HepG2 (cell line): Measurements from ENCODE around the gene INO80E. TPM values are rescaled to one million over a fixed set of nuclear protein-coding genes. Genes with fewer than 3 reads are reported as not detected.

Source experiments
- ATAC-seq: fragments of 200-7000 bp; cut with Tn5 transposase; 3 replicates; pipeline ENCODE4 v1.9.1; 2020; ENCODE audit warnings: mild to moderate bottlenecking, moderate library complexity
- BruUV-seq: library from RNA; stranded (reverse); fragments of 400-500 nt; replicated peaks from 2 replicates; lab custom pipeline; 2021; lab: Mats Ljungman, UMichigan
- CTCF ChIA-PET: fragments of 300-600 bp; formaldehyde crosslinking; extraction: SDS; loops from one replicate; lab custom pipeline; 2021; ENCODE audit warnings: low total read pairs, inconsistent platforms, low intra/inter-chr PET ratio; lab: Yijun Ruan, JAX
- POLR2A ChIA-PET: fragments of 350-600 bp; sonication (Branson Sonifier 250); formaldehyde crosslinking; loops from one replicate; lab custom pipeline; 2020; ENCODE audit warnings: antibody characterized with exemption, inconsistent platforms; lab: Yijun Ruan, JAX
- DNase-seq: peaks from one replicate; pipeline ENCODE4 v3.0.0-alpha.2; 2015; ENCODE audit warnings: low spot score
- FAIRE-seq: peaks from 3 replicates; lab custom pipeline; 2011; peaks lifted over from hg19 to GRCh38; lab: Jason Lieb, UNC
- H2AFZ ChIP-seq: one replicate; pipeline ENCODE4 v1.6.1; 2011; ENCODE audit warnings: low read length, inconsistent platforms
- H3K27ac ChIP-seq: fragments of 300-600 bp; 3 replicates; pipeline ENCODE4 v1.8.0; 2011; ENCODE audit warnings: mixed run types, mild to moderate bottlenecking, mixed read lengths, low read length, inconsistent platforms; ENCODE audit not compliant: insufficient read depth; ENCODE audit errors: extremely low read length
- H3K27me3 ChIP-seq, 2 experiments: fragments of 200-600 bp in 1 of 2; 2 replicates in 1 of 2; 3 replicates in 1 of 2; pipeline versions ENCODE4 v1.6.0 to v1.8.0; 2011; ENCODE audit warnings: low read length in 2 of 2, mild to moderate bottlenecking in 2 of 2, moderate library complexity in 2 of 2, inconsistent platforms in 1 of 2; ENCODE audit not compliant: insufficient read depth in 2 of 2, control insufficient read depth in 1 of 2
- H3K36me3 ChIP-seq, 2 experiments: fragments of 200-600 bp in 1 of 2; replicated peaks in 1 of 2; 2 replicates in 1 of 2; 3 replicates in 1 of 2; pipeline versions ENCODE4 v1.5.1 to v1.8.0; 2011; ENCODE audit warnings: low read length in 2 of 2, inconsistent platforms in 1 of 2; ENCODE audit not compliant: insufficient read depth in 2 of 2, control insufficient read depth in 1 of 2
- H3K4me1 ChIP-seq: 2 replicates; pipeline ENCODE4 v1.5.1; 2012; ENCODE audit warnings: low read length, inconsistent platforms; ENCODE audit not compliant: insufficient read depth
- H3K4me2 ChIP-seq: 2 replicates; pipeline ENCODE4 v1.6.0; 2011; ENCODE audit warnings: low read depth, low read length, inconsistent platforms
- H3K4me3 ChIP-seq, 3 experiments: fragments of 200-600 bp in 1 of 3; sonication (generic), shearing (Covaris generic) in 1 of 3; replicated peaks in 1 of 3; 2 replicates each; pipeline ENCODE4 v1.5.1; 2011 to 2016; ENCODE audit warnings: low read length in 3 of 3, inconsistent platforms in 2 of 3, low read depth in 2 of 3, mild to moderate bottlenecking in 2 of 3, control low read depth in 1 of 3, mixed read lengths in 1 of 3; ENCODE audit not compliant: insufficient read depth in 1 of 3
- H3K79me2 ChIP-seq: one replicate; pipeline ENCODE4 v1.6.1; 2011; ENCODE audit warnings: low read length, inconsistent platforms; ENCODE audit not compliant: insufficient read depth
- H3K9ac ChIP-seq: 2 replicates; pipeline ENCODE4 v1.6.0; 2011; ENCODE audit warnings: mild to moderate bottlenecking, low read depth, low read length, inconsistent platforms; ENCODE audit not compliant: insufficient read depth
- H3K9me3 ChIP-seq: 2 replicates; pipeline ENCODE4 v1.5.1; 2012; ENCODE audit warnings: mild to moderate bottlenecking, low read length
- H4K20me1 ChIP-seq: 2 replicates; pipeline ENCODE4 v1.6.0; 2011; ENCODE audit warnings: inconsistent platforms, mild to moderate bottlenecking, low read length, moderate library complexity; ENCODE audit not compliant: insufficient read depth
- ARNT ChIP-seq: fragments of 450-650 bp; IDR thresholded peaks from 2 replicates; pipeline ENCODE4 v1.6.1; 2017
- ELF1 ChIP-seq: sonication (generic); formaldehyde crosslinking; IDR thresholded peaks from 2 replicates; pipeline ENCODE4 v1.4.0; 2020; ENCODE audit warnings: missing genetic modification reagents
- HNF1B ChIP-seq: sonication (generic); formaldehyde crosslinking; IDR thresholded peaks from 2 replicates; pipeline ENCODE4 v1.5.1; 2020; ENCODE audit warnings: mild to moderate bottlenecking, moderate library complexity, missing genetic modification reagents
- HOXA3 ChIP-seq: sonication (generic); formaldehyde crosslinking; IDR thresholded peaks from 2 replicates; pipeline ENCODE4 v1.5.0; 2020; ENCODE audit warnings: missing genetic modification reagents
- ZFP36 ChIP-seq: fragments of 150-350 bp; IDR thresholded peaks from 2 replicates; pipeline ENCODE4 v1.6.1; 2018; ENCODE audit warnings: borderline replicate concordance, low read length, low read depth; ENCODE audit not compliant: partially characterized antibody
- ZFP91 ChIP-seq: sonication (generic); formaldehyde crosslinking; IDR thresholded peaks from 2 replicates; pipeline ENCODE4 v1.9.0; 2022; ENCODE audit warnings: missing genetic modification reagents, mild to moderate bottlenecking, borderline replicate concordance
- ZNF501 ChIP-seq: sonication (generic); formaldehyde crosslinking; IDR thresholded peaks from 2 replicates; pipeline ENCODE4 v1.5.1; 2020; ENCODE audit warnings: mild to moderate bottlenecking, moderate library complexity, missing genetic modification reagents
- ZNF546 ChIP-seq: sonication (generic); formaldehyde crosslinking; conservative IDR thresholded peaks from 2 replicates; pipeline ENCODE4 v1.8.1; 2023; ENCODE audit warnings: mild to moderate bottlenecking, missing genetic modification reagents
- ZNF574 ChIP-seq: sonication (generic); formaldehyde crosslinking; IDR thresholded peaks from 2 replicates; pipeline ENCODE4 v1.4.0; 2020; ENCODE audit warnings: missing genetic modification reagents
- ZNF576 ChIP-seq: sonication (generic); formaldehyde crosslinking; IDR thresholded peaks from 2 replicates; pipeline ENCODE4 v1.4.0; 2020; ENCODE audit warnings: mild to moderate bottlenecking, missing genetic modification reagents
- ZNF747 ChIP-seq: sonication (generic); formaldehyde crosslinking; IDR thresholded peaks from 2 replicates; pipeline ENCODE4 v1.8.1; 2023; ENCODE audit warnings: missing genetic modification reagents, mild to moderate bottlenecking, borderline replicate concordance
- WGBS: methylation state at CpG from one replicate; pipeline ENCODE4 v1.1.6; 2017; ENCODE audit warnings: low lambda C conversion rate; 5-methylcytosine and 5-hydroxymethylcytosine counted together
- in situ Hi-C: cut with HindIII; loops from 2 replicates; pipeline ENCODE4 v1.10.0; 2017; ENCODE audit warnings: low pct_unique_long_range_greater_than_20kb; ENCODE audit not compliant: extremely low pct_ligation_motif_present
- intact Hi-C: fragments of 100-400 bp; cut with micrococcal nuclease; formaldehyde crosslinking; loops from one replicate; pipeline ENCODE4 v1.10.0; 2022; ENCODE audit not compliant: unreplicated experiment
- polyA plus RNA-seq, 8 experiments: library from polyadenylated mRNA; depleted of rRNA in 3 of 8; stranded (reverse) in 7 of 8; unstranded in 1 of 8; fragments of >200 nt; fragmentation: Illumina TruSeq in 4 of 8; extraction: Trizol in 4 of 8; gene quantifications; 2 replicates each; pipeline versions ENCODE4 v1.2.1 to v1.2.3, GENCODE V29; 2011 to 2016; ENCODE audit warnings: low read depth in 4 of 8, missing spikeins in 1 of 8, mixed read lengths in 1 of 8; ENCODE audit not compliant: insufficient read depth in 1 of 8
- total RNA-seq, 5 experiments: library from RNA; depleted of rRNA; stranded (reverse); fragments of >200 nt; fragmentation: Illumina TruSeq; extraction: Trizol; gene quantifications; 2 replicates each; pipeline ENCODE4 v1.2.3, GENCODE V29; 2016; ENCODE audit warnings: low read depth in 1 of 5

Gene INO80E
- total and polyA plus RNA-seq, 2 of the 13 experiments (the other 11 are each of a cell fraction or from before 2014, with no cell fraction given) = 25.8 to 45.6 TPM

GRCh38 chr16:29962344-29962994, 33.6 kb upstream of the INO80E start (continued):
- TF ChIP-seq HNF1B (CRISPR knock-in tag) = peak; percentile 43; the same call in 1 of the 2 replicates
- peak; percentile 32 for TF ChIP-seq ELF1 (CRISPR knock-in tag)
- TF ChIP-seq ZNF576 (CRISPR knock-in tag) = 0 out of 2 replicates have a peak, but pooled peaks have one; percentile 48
- TF ChIP-seq ZFP91 (CRISPR knock-in tag) = 0 out of 2 replicates have a peak, but pooled peaks have one; percentile 7

GRCh38 chr16:29963021-29963743, 32.9 kb upstream of the INO80E start:
- ChIA-PET POLR2A (interaction anchor here (0.7 to 4.6 kb wide), 7 partner anchors 10 to 147 kb away, joined by 3 to 47 read pairs (median 4); partner anchors contain the start of genes ASPHD1, KCTD13, PAGR1 and TAOK2), CTCF (no interaction called here)
- Histone ChIP-seq H3K9ac (peak overlapping the region; percentile 80), H3K36me3 (peaks cover 3 to 4% of the 10 kb centered on the region in 2 experiments; a peak in 4 of 5 replicates), H3K4me2 (peak overlapping the region; percentile 97), H3K9me3 (no peaks in the 10 kb centered on the region), H3K4me1 (peaks cover 56% of the 10 kb centered on the region), H3K4me3 (peak overlapping the region; percentile 65 to 87 (median 80); a peak in 5 of 6 replicates), H3K27ac (peak overlapping the region; percentile 81), H2AFZ (no peak overlapping the region), H4K20me1 (no peaks in the 10 kb centered on the region), H3K79me2 (no peaks in the 10 kb centered on the region), H3K27me3 (no peaks in the 10 kb centered on the region; a peak in 1 of 5 replicates)
- WGBS = 79% methylated on average over 14 of the region's 14 CpGs
- intact Hi-C loops = loop anchor here (5.0 kb wide), 3 partner anchors 34 to 61 kb away; partner anchors contain the start of genes ASPHD1, HIRIP3, INO80E and KCTD13
- DNase-seq (no peak), ATAC-seq (peak; percentile 18), FAIRE-seq (peak; percentile 47)
- in situ Hi-C loops = loop anchor here (5.0 kb wide), 1 partner anchor 36 kb away; the partner anchor contains the start of gene KCTD13
- BruUV-seq = no TSS peak
- TF ChIP-seq ZNF747 (CRISPR knock-in tag) (no peak), HOXA3 (CRISPR knock-in tag) (peak; percentile 44; the same call in 1 of the 2 replicates), ZNF574 (no peak), ZFP36 (no peak), ZNF546 (CRISPR knock-in tag) (no peak), ARNT (no peak), ZNF501 (CRISPR knock-in tag) (peak; percentile 19; the same call in 1 of the 2 replicates)
